ENCODE results near the gene ZNF324B.
"Not testable (repeated sequence)": the region's sequence is repeated elsewhere in the genome, so short reads cannot be mapped to it uniquely, and the experiment has no call there.

The ZNF324B gene

DNA sequence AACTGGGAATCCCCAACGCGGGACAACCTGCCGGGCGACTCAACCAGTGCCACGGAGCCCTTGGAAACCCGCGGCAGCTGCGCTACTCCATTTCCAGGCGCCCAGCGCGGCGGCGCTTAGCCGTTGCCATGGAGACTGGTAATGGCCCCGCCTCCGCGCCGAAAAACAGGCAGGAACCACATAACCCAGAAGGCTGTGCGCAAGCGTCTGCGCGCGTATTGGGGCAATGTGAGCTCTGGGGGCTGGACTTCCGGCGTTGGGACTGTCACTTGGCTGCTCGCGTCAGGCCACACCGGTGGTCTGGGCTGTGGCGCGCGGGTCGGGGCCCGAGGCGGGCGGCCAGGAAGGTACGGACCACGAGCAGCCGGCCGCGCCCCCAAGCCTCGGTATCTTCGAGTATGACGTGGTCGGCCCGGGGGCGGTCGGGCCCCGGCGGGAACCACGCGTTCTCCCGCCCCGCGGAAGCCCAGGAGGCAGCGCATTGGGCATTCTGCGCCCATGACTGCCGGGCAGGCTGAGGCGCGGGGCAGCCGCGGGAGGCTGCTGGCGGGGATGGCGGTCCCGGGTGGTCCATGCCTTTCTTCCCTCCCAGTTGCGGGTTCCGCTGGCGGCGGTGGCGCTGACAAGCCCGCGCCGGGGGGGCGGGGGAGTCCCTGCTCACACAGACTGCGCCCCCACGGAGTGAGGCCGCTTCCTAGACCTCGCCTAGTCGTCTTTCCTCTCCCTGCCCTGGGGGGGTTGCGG is at the start of gene ZNF324B:
Gene ZNF324B (plus strand): TSS at position 265 of the 744 bp plus-strand sequence. CDS start 2,080 bp downstream, outside the sequence.
- peak; percentile 94 for DNase-seq

DNA sequence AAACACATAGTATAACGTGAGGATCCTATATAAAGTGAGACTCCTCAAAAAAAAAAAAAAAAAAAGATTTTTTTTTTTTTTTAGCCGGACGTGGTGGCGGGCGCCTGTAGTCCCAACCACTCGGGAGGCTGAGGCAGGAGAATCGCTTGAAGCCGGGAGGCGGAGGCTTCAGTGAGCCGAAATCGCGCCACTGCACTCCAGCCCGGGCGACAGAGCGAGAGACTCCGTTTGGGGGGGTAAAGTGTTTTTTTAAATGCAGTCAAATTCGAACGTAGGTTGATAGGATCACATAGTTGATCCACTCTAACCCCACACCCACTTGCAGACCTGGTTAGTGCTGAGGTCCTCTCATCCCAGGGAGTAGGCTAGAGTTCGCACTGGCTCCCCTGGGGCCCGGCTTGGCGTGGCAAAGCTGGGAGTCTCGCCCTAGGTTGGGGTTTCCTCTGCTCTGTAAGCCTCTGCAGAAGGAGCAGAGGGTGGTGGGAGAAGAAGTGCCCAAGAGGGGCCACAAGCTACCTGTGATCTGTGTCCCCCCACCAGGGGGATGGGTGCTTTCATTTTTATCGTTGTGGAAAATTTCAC is 49.5 kb upstream of the ZNF324B start:
- DNase-seq = no peak

DNA sequence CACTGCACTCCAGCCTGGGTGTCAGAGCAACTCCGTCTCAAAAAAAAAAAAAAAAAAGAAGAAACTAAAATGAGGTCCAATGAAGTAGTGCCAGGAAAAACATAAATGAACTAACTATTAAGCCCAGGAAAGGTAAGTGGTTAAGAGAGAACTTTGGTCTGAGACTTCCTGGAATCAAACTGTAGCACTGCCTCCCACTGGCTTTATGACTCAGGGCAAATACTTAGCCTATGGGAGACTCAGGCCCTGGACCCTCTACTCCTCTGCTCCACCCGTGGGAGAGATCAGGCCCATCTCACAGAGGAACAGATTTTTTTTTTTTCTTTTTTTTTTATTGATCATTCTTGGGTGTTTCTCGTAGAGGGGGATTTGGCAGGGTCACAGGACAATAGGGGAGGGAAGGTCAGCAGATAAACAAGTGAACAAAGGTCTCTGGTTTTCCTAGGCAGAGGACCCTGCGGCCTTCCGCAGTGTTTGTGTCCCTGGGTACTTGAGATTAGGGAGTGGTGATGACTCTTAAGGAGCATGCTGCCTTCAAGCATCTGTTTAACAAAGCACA is 47.4 kb upstream of the ZNF324B start:
- not testable (repeated sequence) for DNase-seq

DNA sequence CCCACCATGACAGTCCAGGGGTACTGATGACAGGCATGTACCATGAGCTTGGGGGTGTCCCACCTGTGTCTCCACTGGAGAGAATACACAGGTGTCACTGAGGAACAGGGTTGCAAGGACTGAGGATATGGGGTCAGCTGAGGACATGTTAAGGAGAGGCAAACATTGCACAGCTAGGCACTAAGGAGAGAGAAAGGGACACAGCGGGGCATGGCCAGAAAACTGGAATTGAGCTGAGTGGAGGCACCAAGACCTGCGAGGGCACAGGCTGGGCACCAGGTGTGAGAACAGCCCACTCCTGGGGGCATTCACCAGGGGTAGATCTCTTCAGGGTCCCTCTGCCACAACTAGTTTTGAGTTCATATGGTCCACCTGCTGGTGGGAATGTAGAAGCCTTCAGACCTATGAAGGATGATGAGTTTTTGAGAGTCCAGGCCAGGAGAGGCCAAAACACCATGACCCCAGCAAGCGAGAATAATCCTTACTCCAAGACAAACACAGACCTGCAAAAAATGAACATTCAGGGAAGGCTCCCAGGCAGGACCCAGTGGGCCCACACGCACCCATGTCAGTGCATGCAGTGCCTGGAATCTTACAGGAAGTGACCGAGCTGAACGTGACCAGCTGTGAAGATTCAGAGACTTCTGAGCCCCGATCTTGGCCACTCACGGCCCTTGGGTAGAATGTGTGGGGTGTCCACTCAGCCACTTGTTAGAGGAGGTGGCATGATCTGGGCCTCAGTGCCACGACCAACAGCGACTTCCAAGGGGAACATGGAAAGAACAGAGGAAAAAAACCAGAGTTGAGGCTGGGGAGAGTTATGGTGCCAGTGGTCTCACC is 44.4 kb upstream of the ZNF324B start:
- no peak for DNase-seq

DNA sequence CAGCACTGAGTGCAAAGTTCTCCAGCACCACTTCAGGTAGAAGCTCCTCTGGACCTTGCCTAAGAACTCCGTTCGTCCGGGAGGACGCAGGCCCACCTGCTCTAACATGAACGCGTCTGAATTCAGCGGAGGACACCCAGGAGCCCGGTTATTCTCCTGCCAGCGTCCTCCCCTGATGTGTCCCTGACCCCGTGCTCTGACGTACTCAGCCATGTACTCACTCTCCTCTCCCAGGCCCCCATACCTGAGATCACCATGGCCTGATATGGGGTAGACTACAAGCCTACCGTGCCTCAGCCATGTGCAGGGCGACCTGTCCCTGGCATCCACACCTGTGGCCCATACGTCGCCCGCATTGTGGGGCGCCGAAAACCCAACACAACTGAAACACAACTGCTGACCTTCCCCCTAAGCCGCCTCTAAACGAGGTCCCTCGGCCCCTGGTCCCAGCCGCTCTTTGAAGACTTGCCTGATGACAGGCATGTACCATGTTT is 43.7 kb upstream of the ZNF324B start:
- DNase-seq = no peak

DNA sequence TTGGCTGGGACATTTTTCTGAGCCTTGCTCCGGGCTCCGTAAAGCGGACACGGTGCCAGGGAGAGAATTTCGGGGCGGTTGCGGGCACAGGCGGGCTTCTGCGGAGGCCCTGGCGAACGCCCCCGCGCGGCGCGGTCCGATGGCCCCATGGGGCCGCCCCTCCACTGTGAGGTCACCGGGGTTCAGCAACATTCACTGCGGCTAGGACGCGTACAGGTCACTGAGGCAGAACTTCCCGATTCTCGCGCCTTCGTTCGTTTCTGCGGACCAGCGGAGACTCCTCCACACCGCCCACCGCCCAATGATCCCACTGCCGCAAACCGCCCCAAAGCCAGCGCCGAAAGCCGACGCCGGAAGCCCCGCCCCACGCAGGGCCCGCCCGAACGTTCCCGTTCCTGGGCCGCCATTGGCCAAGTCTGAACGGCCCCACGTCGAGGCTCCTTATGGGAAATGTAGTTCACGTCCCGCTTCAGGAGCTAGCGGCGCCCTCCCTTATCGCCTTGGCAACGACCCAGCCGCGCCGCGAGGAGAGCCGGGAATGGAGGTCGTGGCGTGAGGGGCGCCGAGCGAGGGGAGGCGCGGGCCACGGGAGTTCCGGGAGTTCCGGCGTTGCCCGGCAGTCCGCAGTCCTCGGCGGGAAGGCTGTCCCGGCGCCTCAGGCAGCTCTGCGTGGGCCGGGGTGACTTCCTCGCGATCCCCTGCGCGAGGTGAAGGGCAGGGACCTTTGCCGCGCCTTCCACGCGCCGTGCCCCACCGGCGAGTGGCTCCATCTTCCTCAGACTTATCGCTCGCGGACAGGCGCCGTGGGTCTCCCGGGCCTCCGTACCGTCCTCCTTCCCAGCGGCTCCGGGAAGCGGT is 43.0 kb upstream of the ZNF324B start, which contains the start of gene ZNF584:
Gene ZNF584 (plus strand): TSS at position 498 of the 858 bp plus-strand sequence. CDS start 499 bp downstream, outside the sequence.
- peak; percentile 80 for DNase-seq

DNA sequence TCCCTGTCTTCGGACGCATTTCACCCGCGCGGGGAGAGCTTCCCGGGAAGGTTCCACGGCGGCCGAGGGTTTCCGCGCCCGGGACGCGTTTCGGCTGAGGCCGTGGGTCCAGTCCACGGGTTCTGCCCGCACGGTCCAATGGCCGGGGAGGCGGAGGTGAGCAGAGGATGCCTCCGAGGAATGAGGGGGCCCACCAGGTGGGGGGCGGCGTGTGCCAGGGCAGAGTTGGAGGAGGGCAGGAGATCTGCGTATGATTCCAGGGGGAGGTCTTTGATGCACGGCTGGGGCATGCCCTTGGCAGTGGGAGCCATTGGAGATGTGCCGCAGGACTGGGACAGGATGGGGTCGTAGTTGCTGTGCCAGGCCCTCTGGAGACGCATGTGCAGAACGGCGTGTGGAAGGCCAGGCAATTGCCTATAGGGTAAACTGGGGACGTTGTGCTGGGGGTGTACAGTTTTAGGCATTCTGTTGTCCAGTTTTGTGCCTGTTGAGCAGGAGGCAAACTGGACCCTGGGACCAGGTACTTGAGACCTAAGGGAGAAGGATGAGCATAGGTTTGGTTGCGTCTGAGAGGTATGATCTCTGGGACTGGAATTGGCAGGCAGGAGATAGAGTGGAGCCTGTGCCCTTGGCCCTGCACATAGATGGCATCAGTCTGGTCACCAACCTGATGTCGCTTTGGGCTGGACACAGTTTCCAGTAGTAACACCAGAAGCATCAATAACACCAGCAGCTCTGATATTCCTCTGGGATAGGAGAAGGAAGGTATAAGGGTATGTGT is 42.2 kb upstream of the ZNF324B start:
- no peak for DNase-seq

DNA sequence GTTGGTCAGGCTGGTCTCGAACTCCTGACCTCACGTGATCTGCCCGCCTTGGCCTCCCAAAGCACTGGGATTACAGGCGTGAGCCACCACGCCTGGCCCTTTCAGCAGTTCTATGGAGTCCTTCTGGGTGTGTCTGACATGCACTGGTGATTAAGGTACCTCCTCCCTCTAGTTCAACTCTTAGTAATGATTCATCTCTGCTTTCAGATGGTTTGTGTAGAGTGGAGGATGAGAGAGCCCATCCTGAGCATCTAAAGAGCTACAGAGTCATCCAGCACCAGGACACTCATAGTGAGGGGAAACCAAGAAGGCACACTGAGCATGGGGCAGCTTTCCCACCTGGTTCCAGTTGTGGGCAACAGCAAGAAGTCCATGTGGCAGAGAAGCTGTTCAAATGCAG is 34.8 kb upstream of the ZNF324B start:
- no peak for DNase-seq

DNA sequence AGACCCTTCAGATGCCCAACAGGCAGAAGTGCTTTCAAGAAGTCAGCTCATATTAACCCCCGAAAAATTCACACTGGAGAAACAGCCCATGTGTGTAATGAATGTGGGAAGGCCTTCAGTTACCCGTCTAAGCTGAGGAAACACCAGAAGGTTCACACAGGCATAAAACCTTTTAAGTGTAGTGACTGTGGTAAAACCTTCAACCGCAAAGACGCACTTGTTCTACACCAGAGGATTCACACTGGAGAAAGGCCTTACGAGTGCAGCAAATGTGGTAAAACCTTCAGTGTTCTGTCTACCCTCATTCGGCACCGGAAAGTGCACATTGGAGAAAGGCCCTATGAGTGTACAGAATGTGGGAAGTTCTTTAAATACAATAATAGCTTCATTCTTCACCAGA is 34.4 kb upstream of the ZNF324B start:
- DNase-seq = no peak

DNA sequence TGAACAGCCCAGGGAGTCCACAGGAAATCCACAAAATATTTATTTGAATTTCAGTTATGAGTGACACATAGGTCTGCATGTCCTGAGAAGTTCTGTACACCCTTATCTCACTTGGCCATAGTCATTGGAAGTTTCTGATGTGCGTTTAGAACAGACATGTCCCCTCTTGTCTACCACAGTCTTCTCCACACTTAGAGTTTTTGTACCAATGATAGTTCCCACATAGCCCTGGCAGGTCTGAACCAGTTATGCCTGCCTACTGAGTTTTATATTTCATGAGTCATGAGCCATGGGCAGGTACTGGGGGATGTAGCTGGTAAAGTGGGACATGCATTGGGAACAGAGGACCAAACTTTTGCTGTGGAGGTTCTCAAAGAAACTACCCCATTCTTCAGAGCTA is 22.8 kb upstream of the ZNF324B start:
- no peak for DNase-seq

DNA sequence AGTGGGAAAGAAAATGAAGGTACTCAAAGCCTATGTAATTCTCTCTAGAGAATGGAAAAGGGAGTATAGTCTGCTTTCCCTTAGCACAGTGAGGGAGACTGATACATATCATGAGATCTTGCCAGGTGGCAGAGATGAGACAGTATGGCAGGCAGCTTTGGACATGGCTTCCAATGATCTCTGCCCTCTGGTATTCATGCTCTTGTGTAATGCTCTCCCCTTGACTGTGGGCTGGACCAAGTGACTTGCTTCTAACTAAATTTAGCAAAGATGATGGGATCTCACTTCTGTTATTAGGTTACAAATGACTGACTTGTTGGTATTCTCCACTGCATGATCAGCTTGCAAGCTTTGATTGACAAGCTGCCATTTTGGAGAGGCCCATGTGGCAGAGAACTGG is 21.7 kb upstream of the ZNF324B start:
- DNase-seq = no peak

DNA sequence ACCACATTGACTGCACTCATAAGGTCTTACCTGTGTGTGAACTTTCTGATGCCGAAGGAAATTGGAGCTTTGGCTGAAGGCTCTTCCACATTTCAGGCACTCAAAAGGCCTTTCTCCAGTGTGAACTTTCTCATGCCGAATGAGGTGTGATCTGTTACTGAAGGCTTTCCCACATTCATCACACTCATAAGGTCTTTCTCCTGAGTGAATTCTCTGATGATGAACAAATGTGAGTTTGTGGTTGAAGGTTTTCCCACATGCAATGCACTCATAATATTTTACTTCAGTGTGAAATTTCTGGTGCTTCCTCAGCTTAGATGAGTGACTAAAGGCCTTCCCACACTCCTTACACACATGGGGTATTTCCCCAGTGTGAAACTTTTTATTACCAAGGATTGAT is 17.2 kb upstream of the ZNF324B start:
- DNase-seq = no peak

DNA sequence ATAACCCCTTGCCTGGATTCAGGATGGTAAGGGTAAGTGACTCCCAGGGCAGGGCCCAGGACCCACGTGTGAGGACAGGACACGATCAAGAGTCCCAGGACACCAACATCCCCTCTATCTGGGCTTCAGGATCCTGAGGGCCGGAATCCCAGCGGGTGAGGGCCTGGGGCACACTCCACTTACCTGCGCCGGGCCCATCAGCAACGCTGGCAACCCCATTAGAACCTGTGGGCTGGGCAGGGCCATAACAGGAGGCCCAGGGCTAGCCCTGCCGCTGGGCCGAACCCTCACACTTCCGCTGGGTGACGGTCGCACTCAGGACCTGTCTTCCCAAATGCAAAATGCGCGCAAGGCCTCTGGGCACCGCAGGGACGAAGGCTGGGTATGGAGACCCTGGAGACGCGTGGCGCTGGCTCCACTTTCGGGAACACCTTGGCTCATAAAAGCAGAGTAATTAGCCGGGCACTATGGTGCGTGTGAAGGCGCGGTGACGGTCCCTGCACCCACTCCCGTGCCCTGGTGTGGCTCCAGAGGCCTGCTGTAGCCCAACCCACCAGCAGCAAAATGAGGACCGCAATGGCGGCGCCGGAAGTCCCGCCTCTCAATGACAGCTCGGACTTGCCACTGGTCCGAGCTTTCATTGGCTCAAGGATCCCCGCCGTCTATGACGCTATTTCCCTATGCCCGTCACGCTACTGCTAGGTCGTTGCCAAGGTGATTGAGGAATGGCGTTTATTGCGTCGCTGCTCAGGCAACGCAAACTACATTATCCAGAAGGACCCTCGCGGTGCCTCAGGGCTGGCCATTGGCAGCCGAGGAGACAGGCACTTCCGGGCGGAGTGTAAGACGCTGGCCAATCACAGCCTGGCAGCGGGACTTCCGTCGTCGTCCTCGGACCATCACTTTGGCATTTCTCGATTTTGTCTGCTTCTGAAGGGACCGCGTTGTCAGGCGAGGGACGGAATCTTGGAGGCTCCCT is 11.6 kb upstream of the ZNF324B start, which contains the start of gene ZNF132:
Gene ZNF132 (minus strand): TSS at position 578 of the 979 bp plus-strand sequence. CDS start 332 bp downstream, at position 246.
- peak; percentile 92 for DNase-seq

DNA sequence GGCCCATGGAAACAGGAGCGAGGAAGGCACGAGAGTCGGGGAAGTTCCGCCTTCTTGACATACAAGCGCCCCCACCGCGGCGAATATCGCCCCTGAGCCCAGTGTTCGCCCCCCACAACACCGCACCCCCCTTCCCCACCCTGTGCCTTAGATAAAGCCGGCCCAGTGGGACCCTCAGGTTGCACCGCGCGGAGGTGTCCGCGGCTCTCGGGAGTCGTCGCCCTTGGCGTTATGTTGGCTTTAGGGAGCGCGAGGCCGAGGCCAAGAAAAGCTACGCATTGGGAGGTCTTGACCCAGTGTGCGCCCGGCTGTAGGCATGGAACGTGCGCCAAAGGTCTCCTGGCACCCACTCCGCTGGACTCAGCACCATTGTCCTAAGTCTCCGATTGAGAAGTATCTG is 10.9 kb upstream of the ZNF324B start:
- DNase-seq = no peak

DNA sequence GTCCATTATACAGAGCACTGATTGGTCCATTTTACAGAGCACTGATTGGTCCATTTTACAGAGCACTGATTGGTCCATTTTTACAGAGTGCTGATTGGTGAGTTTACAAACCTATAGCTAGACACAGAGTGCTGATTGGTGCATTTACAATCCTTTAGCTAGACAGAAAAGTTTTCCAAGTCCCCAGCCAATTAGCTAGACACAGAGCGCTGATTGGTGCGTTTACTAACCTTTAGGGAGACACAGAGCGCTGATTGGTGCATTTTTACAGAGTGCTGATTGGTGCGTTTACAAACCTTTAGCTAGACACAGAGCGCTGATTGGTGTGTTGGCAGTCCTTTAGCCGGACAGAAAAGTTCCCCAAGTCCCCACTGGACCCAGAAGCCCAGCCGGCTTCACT is 8.4 kb upstream of the ZNF324B start:
- DNase-seq = not testable (repeated sequence)

DNA sequence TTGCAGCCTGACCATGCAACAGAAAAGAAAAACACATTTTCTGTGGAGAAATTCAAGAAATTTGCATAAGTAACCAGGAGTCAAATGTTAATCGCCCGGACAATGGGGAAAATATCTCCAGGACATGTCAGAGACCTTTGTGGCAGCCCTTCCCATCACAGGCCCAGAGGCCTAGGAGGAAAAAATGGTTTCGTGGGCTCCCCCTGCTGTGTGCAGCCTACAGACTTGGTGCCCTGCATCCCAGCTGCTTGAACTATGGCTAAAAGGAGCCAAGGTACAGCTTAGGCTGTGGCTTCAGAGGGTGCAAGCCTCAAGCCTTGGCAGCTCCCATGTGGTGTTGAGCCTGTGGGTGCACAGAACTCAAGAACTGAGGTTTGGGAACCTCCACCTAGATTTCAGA is 2.6 kb upstream of the ZNF324B start:
- not testable (repeated sequence) for DNase-seq

DNA sequence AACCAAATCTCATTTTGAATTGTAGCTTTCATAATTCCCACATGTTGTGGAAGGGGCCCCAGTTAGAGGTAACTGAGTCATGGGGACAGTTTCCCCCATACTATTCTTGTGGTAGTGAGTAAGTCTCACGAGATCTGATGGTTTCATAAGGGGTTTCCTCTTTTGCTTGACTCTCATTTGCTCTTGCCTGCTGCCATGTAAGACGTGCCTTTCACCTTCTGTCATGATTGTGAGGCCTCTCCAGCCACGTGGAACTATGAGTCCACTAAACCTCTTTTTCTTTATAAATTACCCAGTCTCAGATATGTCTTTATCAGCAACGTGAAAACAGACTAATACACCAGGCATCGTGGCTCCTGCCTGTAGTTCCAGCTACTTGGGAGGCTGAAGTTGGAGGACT is 1.4 kb upstream of the ZNF324B start:
- not testable (repeated sequence) for DNase-seq

DNA sequence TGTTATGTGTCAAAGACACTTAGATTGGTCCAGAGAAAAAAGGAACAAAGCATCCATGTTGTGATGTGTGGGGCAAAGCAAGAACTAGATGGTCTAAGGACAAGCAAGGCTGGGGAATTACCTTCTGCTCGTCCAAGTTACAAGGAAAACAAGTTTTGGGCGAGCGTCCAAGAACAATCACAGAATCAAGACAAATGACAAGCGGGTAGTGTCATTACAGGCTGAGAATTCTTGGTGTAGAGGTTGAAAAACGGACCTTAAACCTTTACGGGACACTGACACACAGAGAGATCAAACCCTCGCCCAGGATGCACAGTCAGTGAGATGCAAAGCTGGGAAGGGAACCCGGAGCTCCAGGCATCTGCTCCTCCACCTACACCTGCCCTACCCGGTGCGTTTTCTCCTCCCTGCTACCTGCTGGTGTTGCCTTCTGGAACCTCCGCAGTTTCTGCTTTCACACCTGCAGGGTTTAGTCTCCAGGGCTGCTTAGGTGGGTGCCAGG is 515 bp upstream of the ZNF324B start:
- DNase-seq = no peak

DNA sequence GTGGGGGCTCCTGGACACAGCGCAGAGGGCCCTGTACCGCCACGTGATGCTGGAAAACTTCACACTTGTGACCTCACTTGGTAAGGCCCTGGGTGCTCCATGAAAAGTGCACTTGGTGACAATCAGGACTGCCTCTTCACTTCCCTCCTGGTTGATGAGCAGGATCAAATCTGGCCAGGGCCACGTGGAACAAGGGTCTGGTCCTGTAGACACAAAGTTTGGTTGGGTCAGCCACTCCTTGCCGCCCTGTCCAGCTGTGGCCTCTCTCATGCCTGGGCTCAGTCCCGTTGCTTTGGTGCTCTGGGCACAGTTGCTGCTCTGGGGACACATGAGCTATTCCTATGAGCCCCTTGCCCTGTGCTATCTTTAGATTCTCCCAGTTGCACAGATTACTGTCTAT is 2.3 kb downstream of the ZNF324B start:
- no peak for DNase-seq

DNA sequence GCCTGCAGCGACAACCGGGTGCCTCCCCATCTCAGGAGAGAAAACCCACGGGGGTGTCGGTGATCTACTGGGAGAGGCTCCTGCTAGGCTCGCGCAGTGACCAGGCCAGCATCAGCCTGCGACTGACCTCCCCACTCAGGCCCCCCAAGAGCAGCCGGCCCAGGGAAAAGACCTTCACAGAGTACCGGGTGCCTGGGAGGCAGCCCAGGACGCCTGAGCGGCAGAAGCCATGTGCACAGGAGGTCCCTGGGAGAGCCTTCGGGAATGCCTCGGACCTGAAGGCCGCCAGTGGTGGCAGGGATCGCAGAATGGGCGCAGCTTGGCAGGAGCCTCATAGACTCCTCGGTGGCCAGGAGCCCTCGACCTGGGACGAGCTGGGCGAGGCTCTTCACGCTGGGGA is 3.9 kb downstream of the ZNF324B start:
- no peak for DNase-seq
